ENCODE data around the gene RAPGEF5. TPM values are rescaled to one million over a fixed set of nuclear protein-coding genes. Genes with fewer than 3 reads are reported as not detected.

The RAPGEF5 gene
- total RNA-seq, 1 donor from 2014 or later = 139 TPM

DNA sequence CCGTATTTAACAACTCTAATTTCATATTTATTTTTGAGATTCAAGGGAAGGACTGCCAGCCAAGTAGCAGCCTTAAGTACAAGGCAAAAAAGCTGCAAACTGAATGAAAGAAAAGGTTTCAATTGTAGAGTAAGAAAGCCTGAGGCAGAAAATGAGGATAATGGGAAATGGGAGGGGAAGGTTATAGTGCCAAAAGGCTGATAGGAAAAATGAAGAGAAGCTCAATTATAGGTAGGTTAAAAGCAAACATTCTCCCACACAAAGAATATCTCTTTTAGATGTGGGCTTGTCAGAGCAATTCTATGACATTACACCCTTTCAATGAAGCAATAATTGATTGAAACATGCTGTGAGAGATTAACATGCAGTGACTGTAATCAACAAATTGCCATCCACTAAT is 175.3 kb downstream of the RAPGEF5 start:
- no peaks in the 10 kb centered on the region for H3K27me3 ChIP-seq
- no peak for ATAC-seq
- no peak overlapping the region for H3K27ac ChIP-seq
- H3K4me3 ChIP-seq = no peak overlapping the region
- H3K36me3 ChIP-seq = peaks cover 45% of the 10 kb centered on the region
- no peak for DNase-seq
- intact Hi-C loops (cut with DNase I) = no loop called here
- H3K9me3 ChIP-seq = no peaks in the 10 kb centered on the region
- TF ChIP-seq, protein P1, sequence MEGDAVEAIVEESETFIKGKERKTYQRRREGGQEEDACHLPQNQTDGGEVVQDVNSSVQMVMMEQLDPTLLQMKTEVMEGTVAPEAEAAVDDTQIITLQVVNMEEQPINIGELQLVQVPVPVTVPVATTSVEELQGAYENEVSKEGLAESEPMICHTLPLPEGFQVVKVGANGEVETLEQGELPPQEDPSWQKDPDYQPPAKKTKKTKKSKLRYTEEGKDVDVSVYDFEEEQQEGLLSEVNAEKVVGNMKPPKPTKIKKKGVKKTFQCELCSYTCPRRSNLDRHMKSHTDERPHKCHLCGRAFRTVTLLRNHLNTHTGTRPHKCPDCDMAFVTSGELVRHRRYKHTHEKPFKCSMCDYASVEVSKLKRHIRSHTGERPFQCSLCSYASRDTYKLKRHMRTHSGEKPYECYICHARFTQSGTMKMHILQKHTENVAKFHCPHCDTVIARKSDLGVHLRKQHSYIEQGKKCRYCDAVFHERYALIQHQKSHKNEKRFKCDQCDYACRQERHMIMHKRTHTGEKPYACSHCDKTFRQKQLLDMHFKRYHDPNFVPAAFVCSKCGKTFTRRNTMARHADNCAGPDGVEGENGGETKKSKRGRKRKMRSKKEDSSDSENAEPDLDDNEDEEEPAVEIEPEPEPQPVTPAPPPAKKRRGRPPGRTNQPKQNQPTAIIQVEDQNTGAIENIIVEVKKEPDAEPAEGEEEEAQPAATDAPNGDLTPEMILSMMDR (IDR thresholded peaks at IDR 0.05) = no peak
- H3K4me1 ChIP-seq = no peaks in the 10 kb centered on the region

DNA sequence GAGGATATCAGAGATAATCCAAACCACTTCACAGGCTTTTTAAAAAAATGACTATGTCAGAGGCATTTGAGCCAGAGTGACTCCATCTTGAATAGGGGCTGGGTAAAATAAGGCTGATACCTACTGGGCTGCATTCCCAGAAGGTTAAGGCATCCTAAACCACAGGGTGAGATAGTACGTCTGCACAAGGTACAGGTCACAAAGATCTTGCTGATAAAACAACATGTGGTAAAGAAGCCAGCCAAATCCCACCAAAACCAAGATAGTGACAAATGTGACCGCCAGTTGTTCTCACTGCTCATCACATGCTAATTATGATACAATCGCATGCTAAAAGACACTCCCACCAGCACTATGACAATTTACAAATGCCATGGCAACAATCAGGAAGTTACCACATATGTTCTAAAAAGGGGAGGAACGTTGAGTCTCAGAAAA is 177.5 kb downstream of the RAPGEF5 start:
- TF ChIP-seq, protein P1 (IDR thresholded peaks at IDR 0.05) = no peak
- ATAC-seq (no peak), DNase-seq (no peak)
- no peaks in the 10 kb centered on the region for H3K27me3 ChIP-seq
- H3K27ac ChIP-seq = no peak overlapping the region
- no peaks in the 10 kb centered on the region for H3K9me3 ChIP-seq
- no peak overlapping the region for H3K4me3 ChIP-seq
- H3K36me3 ChIP-seq = peaks cover 26% of the 10 kb centered on the region
- intact Hi-C loops (cut with DNase I) = no loop called here
- no peaks in the 10 kb centered on the region for H3K4me1 ChIP-seq

DNA sequence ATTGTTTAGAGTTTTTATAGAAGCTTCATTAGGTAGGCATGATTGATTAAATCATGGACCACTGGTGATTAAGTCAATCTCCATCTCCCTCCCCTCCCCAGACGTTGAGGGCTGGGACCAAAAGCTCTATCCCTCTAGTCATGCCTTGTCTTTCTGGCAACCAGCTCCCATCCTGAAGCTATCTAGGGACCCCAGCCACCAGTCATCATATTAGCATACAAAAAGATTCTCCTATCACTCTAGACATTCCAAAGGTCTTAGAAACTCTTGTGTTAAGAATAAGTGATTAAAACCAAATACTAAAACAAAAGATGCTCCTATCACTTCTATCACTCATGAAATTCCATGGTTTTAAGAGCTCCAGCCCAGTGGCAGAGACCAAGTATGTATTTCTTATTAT is 178.2 kb downstream of the RAPGEF5 start:
- TF ChIP-seq, protein P1 (IDR thresholded peaks at IDR 0.05) = no peak
- no peak for DNase-seq
- no peaks in the 10 kb centered on the region for H3K27me3 ChIP-seq
- ATAC-seq = no peak
- no peak overlapping the region for H3K27ac ChIP-seq
- H3K4me1 ChIP-seq = no peaks in the 10 kb centered on the region
- intact Hi-C loops (cut with DNase I) = no loop called here
- no peaks in the 10 kb centered on the region for H3K9me3 ChIP-seq
- peaks cover 31% of the 10 kb centered on the region for H3K36me3 ChIP-seq
- H3K4me3 ChIP-seq = no peak overlapping the region

DNA sequence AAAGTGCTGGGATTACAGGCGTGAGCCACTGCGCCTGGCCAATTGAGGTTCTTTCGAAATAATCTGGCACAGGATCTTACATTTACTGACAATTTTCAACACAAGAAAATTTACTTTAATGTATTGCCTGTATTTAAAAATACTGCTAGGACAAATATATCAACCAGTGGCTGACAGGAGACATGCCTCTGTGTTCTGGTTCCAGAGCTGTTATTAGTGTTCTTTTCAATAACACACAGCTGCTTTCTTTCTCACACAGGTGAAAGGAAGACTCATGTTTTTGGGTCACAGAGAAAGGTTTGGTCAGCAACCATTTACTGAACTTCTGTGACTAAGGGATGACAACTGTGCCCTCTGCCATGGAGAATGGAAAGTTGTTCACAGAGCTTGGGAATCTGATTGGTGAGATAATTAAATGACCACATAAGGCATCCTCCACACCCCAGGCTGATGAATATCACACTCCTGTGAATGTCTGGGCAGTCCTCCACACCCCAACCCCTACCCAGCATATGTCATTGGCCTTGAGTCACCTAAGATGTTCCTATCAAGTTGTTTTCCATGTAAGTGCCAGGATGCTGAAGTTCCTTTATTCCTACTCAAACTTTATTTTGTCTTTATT is 180.1 kb downstream of the RAPGEF5 start:
- H3K27ac ChIP-seq = peak overlapping the region; percentile 4
- H3K9me3 ChIP-seq = no peaks in the 10 kb centered on the region
- peaks cover 29% of the 10 kb centered on the region for H3K36me3 ChIP-seq
- H3K4me3 ChIP-seq = no peak overlapping the region
- ATAC-seq (no peak), DNase-seq (no peak)
- H3K4me1 ChIP-seq = no peaks in the 10 kb centered on the region
- no peaks in the 10 kb centered on the region for H3K27me3 ChIP-seq
- TF ChIP-seq, protein P1 (IDR thresholded peaks at IDR 0.05) = no peak
- intact Hi-C loops (cut with DNase I) = no loop called here

DNA sequence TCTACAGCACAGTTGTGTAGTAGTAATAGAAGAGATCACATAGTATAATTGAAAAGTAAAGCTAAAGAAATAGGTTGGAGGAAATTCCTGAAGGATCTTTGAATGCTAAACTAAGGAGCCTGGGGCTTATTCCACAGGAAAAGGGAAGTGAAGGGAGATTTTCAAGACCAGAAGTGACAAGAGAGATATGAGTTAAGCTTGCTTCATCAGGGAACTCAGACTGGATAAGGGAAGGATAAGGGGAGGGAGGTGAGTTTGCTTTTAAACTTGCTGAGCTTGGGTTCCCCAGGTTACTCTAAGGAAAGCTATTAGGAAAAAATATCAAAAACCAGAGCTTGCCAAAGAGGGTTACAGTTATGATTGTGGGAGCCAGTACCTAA is 182.4 kb downstream of the RAPGEF5 start:
- ATAC-seq (no peak), DNase-seq (no peak)
- H3K4me3 ChIP-seq = no peak overlapping the region
- intact Hi-C loops (cut with DNase I) = no loop called here
- no peaks in the 10 kb centered on the region for H3K27me3 ChIP-seq
- TF ChIP-seq, protein P1 (IDR thresholded peaks at IDR 0.05) = no peak
- H3K9me3 ChIP-seq = no peaks in the 10 kb centered on the region
- no peaks in the 10 kb centered on the region for H3K4me1 ChIP-seq
- H3K27ac ChIP-seq = no peak overlapping the region
- peaks cover 14% of the 10 kb centered on the region for H3K36me3 ChIP-seq
